ENCODE results near the gene EZH2.
A peak's percentile ranks its signal among the peaks of the same experiment; 100 is the strongest.

EZH2 gene

DNA sequence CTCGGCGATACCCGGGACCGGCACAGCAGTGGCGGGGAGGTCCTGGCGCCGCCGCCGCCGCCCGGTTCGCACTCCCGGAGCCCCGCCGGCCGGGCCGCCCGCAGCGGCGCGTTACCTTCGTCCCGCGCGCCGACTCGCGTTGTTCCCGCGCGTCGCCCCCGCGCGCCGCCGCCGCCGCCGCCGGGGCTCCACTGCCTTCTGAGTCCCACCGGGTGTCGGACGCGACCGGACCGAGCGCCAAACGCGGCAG, at the start of gene EZH2:
Gene EZH2, minus strand, starts transcription at position 243 of the 250 bp plus-strand sequence. CDS start 36,993 bp downstream, outside the sequence.
- DNase-seq (ENCODE audit: low read depth in 2 of 2) = peak in 1 of 2 donors; percentile 9

DNA sequence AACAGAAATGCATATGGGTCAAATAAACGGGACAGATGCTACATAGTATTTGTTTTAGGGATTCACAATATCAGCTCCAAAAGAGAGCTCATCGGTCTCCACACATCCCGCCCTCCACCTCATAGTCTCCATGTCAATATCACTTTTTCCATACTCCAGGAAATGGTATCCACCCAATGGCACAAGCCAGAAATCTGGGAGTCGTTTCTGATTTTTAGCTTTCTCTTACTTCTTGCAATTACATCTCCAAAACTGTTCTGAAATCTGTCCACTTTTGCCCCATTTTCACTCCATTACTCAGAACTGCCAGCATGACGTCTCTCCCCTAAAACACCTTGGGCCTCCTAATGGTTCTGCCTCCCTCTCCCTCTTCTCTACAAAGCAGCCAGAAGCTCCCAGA, 47.4 kb upstream of the EZH2 start:
- no peak for DNase-seq (ENCODE audit: low read depth in 2 of 2)

DNA sequence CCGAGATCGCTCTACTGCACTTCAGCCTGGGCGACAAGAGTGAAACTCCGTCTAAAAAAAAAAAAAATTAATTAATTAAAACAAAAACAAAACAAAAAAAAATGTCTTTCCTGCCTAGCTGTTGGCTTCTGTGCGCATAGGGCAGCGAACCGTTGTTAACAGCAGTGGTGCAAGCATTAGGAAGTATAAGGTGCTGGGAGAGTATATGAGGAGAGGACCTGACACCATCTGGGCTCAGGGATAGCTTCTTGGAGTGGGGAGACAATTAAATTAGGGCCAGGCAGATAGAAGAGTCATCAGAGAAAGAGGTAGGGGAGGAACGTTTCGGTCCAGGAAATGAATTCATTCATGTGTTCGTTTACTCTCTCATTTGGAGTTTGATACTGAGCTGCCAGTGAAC, 46.2 kb upstream of the EZH2 start:
- no peak for DNase-seq (ENCODE audit: low read depth in 2 of 2)

DNA sequence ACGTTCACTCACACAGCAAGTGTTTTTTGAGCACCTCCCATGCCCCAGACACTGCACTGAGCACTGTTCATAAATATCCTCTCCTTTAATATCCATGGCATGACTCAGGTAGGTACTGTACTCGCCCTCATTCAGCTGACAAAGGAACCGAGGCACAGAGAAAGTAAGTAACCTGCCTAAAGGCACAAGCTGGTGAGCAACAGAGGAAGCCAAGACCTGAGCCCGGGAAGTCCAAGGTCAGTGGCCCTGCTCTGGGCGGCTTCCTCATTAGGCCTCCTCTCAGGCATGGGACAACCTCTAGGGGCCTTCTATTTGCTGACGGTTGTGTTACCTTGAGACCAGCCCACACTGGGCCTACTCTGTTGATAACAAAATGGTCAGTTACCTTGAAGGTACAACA, 45.1 kb upstream of the EZH2 start:
- DNase-seq (ENCODE audit: low read depth in 2 of 2) = no peak

DNA sequence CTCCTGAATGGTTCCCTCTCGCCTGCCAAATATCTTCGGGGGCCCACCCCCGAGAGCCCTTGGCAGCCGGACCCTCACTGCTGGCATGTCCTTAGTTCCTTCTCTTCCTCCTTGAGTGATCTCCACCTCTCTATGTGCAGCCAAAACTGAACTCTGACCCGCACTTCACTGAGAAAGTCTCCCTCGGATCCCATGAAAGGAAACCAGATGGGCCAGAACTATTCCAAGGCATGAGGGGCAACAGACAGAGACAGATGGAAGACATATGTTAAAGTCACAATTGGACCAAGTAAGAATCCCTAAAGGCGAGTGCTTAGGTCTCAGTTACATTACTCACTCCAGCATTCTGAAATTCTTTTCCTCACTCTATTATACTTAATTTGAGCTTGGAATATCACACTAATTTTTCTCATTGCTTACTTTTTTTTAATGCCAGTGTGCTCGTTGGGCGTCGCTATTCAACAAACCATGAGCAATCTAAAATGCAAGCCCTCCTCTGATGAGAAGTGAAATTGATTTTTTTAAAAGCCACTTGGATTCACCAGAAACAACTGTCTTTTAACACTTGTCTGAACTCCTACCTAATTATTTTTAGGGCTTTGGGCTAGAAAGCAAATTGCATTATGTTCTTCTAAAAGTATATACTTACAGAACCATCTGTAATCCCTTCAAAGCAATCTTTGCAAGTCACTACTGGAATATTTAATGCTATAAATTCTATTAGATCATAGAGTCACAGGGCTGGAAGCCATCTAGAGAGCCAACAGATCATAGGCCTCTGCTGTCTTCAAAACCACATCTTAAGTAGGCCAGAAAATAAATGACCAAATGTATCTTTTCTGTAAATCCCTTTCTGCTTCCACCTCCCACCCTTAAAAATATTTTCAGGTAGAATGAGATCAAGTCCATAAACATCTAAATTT, 43.3 kb upstream of the EZH2 start:
- DNase-seq (ENCODE audit: low read depth in 2 of 2) = no peak

DNA sequence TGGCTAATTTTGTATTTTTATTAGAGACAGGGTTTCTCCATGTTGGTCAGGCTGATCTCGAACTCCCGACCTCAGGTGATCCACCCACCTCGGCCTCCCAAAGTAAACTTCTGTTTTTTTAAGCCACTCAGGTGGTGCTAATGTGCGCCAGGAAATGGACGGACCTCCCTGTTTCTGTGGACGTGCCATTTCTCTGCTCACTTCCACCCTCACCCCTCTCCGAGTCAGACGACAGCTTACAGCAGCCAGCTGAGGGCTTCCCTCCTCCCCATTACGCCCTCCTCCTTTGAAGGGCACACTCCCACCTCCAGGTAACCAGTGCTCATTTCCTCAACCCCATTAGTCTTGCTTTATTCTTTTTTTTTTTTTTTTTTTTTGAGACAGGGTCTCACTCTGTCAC, 41.7 kb upstream of the EZH2 start:
- DNase-seq (ENCODE audit: low read depth in 2 of 2) = no peak

DNA sequence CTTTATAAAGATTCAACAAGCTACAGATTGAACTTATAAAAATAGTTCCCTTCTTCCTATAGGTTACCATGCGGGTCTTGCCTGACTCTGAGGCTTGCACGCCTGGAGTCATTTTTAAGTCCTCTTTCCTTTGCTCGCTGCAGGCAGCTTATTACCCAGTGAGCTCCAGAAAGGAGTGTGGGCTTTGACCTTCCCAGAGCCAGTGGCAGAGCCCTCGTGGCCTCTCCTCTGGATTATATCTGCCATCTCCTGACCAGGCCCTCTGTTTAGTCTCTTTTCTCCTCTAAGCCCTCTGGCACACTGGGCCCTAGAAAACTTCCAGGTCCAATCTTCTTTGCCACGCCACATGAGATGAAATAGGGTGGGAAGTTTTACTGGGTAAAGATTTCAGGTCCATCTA, 39.9 kb upstream of the EZH2 start:
- DNase-seq (ENCODE audit: low read depth in 2 of 2) = no peak

DNA sequence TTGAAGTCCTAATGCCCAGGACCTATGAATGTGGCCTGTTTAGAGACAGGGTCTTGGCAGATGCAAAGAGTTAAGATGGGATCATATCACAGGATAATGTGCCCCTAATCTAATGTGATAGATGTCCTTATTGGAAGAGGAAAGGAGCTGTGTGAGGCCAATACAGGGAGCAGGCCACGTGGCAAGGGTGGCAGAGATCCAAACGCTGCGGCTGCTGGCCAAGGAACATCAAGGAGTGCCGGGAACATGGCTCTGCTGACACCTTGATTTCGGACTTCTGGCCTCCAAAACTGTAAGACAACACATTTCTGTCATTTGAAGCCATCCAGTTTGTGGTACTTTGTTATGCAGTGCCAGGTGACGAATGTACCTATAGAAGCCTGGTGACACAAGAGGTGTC, 37.7 kb upstream of the EZH2 start:
- no peak for DNase-seq (ENCODE audit: low read depth in 2 of 2)

DNA sequence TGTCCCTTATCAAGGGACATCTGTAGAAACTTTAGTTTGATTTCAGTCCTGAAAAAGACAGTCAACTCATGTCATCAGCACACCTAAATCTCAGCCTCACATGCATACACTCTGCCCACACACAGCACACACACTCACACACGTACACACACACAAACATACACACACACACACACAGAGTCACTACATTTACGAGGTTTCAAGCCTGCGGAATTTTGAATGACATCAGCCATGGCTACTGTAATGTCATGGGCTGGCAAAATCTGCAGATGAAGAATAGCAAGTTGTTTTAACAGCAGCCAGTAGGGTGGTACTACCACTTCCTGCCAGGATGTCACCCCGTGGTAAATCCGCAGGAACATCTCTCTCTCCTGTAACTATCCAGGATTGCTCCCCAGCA, 37.1 kb upstream of the EZH2 start:
- no peak for DNase-seq (ENCODE audit: low read depth in 2 of 2)

DNA sequence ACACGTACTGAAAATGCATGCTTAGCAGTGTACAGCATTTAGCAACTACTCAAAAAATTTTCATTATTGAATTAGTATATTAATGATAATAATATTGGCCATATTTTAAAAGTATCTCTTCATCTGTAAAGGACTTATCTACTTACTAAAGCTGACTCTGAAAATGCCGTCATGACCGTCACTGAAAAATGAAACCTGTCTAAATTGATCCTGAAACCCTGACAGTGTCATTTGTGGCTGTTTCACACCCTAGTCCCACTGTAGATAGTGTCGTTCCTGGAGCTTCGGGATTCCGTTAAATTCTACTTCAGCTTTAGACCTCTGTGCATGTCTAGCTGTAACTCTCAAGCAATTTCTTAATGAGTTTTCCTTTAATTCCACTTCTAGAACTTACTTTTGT, 35.8 kb upstream of the EZH2 start:
- no peak for DNase-seq (ENCODE audit: low read depth in 2 of 2)

DNA sequence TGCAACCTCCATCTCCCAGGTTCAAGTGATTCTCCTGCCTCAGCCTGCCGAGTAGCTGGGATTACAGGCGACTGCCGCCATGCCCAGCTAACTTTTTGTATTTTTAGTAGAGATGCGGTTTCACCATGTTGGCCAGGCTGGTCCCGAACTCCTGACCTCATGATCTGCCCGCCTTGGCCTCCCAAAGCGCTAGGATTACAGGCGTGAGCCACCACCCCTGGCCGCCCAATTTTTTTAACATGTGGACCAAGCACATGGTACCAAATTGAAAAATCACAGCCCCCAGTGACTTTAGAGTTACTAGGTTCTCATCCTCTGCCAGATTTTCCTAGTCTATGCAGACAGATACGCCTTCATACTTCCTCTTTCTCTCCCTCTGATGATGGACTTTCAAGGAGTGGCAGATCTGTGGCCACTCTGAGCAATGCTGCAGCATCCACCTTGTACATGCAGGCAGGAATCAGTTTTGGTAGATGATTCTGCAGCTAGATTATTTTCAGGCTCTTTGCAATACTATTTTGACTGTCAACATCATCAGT, 34.0 kb upstream of the EZH2 start:
- no peak for DNase-seq (ENCODE audit: low read depth in 2 of 2)

DNA sequence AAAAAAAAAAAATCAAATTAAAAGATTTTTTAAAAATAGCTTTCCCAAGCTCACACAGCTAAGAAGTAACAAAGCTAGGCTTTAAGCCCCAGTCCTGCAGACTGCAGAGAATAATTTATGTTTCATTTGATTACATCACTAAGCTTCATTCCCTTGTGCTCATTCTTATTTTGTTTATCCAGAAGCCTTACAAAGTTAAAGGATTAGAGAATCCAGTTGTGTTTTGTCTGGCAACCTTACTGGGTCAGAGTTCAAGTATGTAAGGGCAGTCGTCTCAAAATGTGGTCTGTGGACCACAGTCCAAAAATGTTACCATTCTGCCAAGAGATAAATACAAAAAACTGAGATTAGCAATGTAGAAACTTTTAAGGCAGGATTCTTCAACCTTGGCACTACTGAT, 32.1 kb upstream of the EZH2 start:
- no peak for DNase-seq (ENCODE audit: low read depth in 2 of 2)

DNA sequence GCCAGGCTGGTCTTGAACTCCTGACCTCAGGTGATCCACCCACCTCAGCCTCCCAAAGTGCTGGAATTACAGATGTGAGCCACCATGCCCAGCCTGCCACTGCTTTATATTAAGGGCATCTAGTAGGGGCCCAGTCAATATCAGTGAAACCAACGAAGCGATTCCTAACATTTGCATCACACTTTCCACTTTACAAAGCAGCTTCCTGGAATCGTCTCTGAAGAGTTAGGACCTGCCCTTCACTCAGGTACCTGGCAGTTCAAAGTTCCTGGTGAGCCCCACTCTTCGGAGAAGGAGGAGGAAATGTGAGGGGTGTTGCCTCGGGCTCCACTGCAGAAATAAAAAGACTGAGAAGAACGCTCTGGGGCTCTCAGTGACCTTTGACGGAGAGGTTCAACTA, 31.1 kb upstream of the EZH2 start:
- no peak for DNase-seq (ENCODE audit: low read depth in 2 of 2)

DNA sequence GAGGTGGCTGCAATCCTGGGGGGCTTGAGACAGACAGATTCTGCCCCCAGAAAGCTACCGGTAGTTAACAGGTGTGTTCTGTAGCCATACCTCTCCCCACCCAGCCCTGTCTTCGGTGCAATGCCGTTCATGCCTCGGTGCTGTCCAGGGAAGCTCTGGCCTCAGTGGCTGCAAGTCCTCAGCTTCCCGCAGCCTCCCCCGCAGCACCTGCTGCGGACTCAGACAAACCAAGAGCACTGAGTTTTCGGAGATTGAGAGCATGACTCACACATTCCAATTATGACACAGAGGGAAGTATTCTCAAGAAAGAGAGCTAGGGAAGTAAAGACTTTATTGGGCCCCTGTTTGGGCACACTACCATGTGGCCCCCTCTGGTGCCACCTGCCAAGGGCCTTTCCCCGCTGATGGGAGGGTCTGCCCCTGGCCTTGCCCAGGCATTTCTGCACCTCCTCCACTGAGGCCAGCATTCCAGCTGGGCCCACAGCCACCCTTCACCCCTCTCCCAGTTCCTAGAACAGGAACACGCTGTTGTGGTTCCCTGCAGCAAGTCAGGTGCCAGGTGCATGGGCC, 30.2 kb upstream of the EZH2 start:
- peak; percentile 52 to 57 for DNase-seq (ENCODE audit: low read depth in 2 of 2)

DNA sequence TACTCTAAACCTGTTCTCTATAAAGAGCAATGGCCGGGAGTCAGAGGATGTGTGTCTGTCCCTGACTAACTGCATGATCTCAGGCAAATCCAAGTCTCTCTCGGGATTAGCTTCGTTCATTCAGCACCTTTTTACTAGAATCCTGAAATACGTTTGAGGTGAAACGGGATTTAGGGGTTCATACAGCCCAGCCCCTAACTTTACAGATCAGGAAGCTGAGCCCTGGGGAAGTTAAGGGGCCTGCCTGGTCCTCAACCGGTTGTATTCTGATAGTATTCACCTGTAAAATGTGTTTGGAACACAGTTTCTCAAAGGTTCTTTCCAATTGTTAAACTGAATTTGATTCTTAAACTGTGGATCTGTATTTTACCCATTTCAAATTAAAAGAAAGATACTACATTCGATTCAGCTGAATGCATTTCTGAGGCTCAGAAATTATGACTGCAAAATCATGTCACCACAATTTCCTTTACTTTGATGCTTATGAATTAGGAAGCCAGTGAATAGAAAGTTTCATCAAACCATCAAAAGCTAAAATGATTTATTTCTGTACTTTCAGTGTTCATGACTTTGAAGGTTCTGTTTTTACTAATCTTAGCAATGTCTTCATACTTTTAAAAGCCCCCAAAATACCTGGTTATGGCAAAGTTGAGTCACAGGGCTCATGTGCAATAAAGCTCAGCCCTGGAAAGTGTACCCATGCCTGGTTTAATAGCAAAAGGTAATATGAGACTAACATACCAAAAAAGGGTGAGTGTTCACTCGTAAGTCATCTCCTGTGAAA, 28.9 kb upstream of the EZH2 start:
- peak; percentile 59 to 63 for DNase-seq (ENCODE audit: low read depth in 2 of 2)

DNA sequence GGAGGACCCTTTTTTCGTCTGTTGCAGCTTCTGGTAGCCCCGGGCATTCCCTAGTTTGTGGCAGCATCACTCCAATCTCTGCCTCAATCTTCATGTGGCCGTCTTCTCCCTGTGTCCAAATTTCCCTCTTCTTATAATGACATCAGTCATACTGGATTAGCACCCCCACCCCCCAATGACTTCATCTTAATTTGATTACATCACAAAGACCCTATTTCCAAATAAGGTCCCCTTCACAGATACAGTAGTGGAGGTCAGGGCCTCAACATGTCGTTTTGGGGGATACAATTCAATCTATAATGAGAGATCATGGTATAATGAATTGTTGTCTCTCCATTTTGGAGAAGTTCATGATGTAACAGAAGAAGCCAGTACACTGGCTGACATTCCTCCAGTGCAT, 28.1 kb upstream of the EZH2 start:
- no peak for DNase-seq (ENCODE audit: low read depth in 2 of 2)

DNA sequence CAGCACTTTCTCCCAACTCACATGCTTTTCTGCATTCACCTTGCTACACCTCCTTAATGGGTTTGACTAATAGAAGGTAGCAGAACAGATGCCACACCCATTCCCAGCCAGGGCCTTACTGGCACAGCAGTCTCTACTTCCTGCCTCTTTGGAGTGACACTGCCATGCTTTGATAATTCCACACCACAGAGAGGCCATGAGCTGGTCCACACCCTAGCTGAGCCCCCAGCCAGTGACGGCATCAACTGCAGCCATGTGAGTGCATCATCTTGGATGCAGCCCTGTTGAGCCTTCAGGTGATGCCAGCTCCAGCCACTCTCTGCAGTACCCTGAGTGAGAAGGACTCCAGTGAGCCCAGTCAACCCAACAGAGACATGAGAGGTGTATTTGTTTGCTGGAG, 27.5 kb upstream of the EZH2 start:
- peak in 1 of 2 donors; percentile 32 for DNase-seq (ENCODE audit: low read depth in 2 of 2)

DNA sequence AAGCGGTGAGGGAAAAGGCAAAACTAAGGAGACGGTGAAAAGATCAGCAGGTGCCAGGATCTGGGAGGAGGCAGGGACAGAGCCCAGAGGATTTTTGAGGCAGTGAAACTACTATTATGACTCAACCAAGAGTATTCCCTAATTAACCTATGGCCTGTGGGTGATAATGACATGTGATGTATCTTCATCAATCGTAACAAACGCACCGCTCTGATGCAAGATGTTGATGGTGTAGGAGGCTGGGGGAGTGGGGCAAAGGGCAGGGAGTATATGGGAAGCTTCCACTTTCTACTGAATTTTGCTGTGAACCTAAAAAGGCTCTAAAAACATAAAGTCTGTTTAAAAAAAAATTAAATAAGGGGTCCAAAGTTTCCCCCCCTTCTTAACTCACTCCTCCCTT, 25.5 kb upstream of the EZH2 start:
- no peak for DNase-seq (ENCODE audit: low read depth in 2 of 2)

DNA sequence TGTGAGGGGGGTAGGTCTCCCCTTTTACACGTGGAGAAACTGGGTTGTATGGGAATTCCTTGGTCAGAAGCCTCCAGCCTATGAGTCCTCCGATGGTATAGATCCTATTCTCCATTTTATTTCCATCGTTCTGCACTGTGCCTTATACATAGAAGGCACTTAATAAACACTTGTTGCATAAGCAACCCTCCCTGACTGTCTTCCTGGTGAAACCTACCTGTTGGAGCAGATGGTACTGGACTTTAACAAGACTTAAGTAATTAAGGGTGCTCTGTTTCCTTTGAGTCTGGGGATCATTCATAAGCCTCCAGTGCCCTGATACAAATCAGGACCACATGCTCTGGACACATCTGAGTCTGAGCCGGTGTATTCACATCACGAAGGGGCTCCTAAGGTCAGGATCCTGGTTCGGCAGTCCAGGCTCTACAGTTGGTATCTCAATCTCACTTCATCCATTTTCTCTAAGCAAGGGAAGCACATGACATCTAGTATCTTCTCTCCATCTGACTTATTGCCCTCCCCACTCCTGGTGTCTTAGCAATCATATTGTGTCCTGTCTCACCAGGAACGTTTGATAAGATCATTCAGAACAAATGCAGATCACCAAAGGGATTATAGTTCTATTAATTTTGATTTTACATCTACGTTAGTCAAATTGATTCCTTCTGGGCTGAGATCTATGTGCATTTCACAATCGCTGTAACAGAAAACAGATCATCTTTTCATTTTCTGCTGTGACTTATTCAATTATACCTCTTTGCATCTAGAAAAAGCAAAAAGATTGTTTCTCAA, 22.8 kb upstream of the EZH2 start:
- no peak for DNase-seq (ENCODE audit: low read depth in 2 of 2)

DNA sequence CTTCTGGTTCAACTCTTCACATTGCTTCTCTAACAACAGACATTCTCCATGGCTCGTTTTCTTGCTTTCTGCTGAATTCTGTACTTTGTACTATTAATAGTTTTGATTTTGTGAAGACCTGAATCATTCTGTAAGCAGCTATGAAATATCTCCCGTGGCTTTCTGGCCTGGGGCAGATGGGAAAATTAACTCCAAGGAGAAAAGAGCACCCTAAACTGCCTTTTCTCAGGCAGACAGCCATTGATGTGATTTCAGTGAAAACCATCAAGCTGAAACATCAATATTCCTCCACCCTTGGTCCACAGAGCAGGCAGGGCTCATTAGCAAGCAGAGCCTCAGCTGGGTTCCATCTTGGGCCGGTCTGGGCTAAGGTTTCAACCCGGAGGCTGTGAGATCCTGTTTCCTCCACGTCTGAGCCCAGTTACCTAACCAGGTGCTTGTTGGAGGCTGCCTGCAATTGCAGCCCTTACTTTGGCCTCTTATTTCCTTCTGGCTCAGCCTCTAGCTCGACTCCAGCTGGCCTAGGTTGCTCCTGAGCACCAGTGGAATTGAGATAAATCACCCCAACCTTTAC, 21.1 kb upstream of the EZH2 start:
- no peak for DNase-seq (ENCODE audit: low read depth in 2 of 2)

DNA sequence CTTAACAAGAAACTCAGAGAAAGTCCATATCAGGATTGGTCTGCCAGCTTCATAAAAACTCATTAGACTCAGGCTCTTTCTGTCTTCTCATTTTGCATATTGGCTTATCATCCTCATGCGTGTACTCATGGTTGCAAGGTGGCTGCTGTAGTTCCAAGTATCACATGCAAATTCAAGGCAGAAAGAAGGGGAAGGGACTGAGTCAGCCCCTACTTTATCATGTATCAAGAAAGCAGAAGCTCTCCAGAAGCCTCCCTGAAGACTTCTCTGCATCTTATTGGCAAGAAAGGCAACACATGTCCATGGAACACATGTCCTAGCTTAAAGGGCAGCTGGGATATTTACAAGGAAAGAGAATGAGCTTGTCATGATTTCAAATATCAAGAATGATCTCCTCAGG, 19.4 kb upstream of the EZH2 start:
- no peak for DNase-seq (ENCODE audit: low read depth in 2 of 2)

DNA sequence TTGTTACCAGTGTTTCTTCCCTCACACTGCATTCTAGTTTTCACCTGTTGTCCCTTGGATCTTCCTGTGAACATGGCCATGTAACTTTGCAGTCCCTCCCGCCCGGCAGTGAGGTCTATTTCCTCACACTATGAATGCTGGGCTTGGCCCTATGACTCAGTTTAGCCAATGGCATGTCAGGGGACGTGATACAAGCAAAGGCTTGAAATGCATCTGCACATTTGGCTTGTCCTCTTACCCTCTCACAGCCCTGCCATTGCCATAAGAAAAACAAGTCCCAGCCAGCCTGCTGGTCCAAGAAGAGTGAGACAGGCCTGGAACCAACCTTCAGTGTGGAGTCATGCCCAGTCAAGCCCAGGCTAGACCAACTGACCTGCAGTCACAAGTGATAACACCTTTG, 17.1 kb upstream of the EZH2 start:
- no peak for DNase-seq (ENCODE audit: low read depth in 2 of 2)
